B cell (primary cell): ENCODE data around the gene PRR20A. TPM values are rescaled to one million over a fixed set of nuclear protein-coding genes. Genes with fewer than 3 reads are reported as not detected.
"Not testable (repeated sequence)": the region's sequence is repeated elsewhere in the genome, so short reads cannot be mapped to it uniquely, and the experiment has no call there.

ENCODE experiments used
- ATAC-seq: fragments of 200-7000 bp; cut with Tn5 transposase; one replicate; pipeline ENCODE4 v1.10.0; 2021; ENCODE audit warnings: low read depth, mild to moderate bottlenecking, moderate number of reproducible peaks, moderate library complexity
- CTCF ChIA-PET: fragments of 350-600 bp; sonication (Branson Sonifier 250); formaldehyde crosslinking; loops from one replicate; lab custom pipeline; 2021; ENCODE audit warnings: antibody characterized with exemption, inconsistent platforms; lab: Charles Lee
- POLR2A ChIA-PET: fragments of 350-600 bp; sonication (Branson Sonifier 250); formaldehyde crosslinking; loops from one replicate; lab custom pipeline; 2021; ENCODE audit warnings: antibody characterized with exemption; lab: Charles Lee
- DNase-seq: peaks from one replicate; pipeline ENCODE4 v3.0.0; 2013
- H2AFZ ChIP-seq: 2 replicates; pipeline ENCODE4 v1.6.1; 2012; ENCODE audit warnings: mild to moderate bottlenecking, low read depth, low read length; ENCODE audit not compliant: insufficient read depth, poor library complexity, severe bottlenecking
- H3K27ac ChIP-seq, 2 donors: 1 replicate in 1 of 2; 2 replicates in 1 of 2; pipeline ENCODE4 v1.5.1; 2012 to 2013; ENCODE audit warnings: low read length in 2 of 2, mild to moderate bottlenecking in 2 of 2, moderate library complexity in 1 of 2
- H3K27me3 ChIP-seq, 4 experiments: fragments of 200-600 bp in 1 of 4; sonication (generic) in 1 of 4; replicated peaks in 1 of 4; 1 replicate in 2 of 4; 2 replicates in 2 of 4; pipeline versions ENCODE4 v1.6.1 to v1.7.0; 2013 to 2016; ENCODE audit warnings: low read length in 3 of 4, mild to moderate bottlenecking in 2 of 4, mixed read lengths in 1 of 4, moderate library complexity in 1 of 4; ENCODE audit not compliant: insufficient read depth in 4 of 4, control insufficient read depth in 3 of 4; ENCODE audit errors: control extremely low read depth in 1 of 4
- H3K36me3 ChIP-seq, 2 experiments: replicated peaks in 1 of 2; 1 replicate in 1 of 2; 2 replicates in 1 of 2; pipeline versions ENCODE4 v1.6.1 to v1.7.1; 2013; ENCODE audit warnings: low read length in 1 of 2; ENCODE audit not compliant: insufficient read depth in 2 of 2, control insufficient read depth in 1 of 2; ENCODE audit errors: control extremely low read depth in 1 of 2, extremely low read depth in 1 of 2
- H3K4me1 ChIP-seq, 2 donors: fragments of 200-600 bp in 1 of 2; sonication (generic) in 1 of 2; 1 replicate in 1 of 2; 2 replicates in 1 of 2; pipeline versions ENCODE4 v1.5.1 to v1.6.1; 2013 to 2017; ENCODE audit warnings: low read length in 2 of 2; ENCODE audit not compliant: control insufficient read depth in 2 of 2, insufficient read depth in 2 of 2
- H3K4me2 ChIP-seq: replicated peaks from 2 replicates; pipeline ENCODE3; 2012; ENCODE audit warnings: mild to moderate bottlenecking, low read depth, low read length; ENCODE audit not compliant: poor library complexity, severe bottlenecking
- H3K4me3 ChIP-seq, 5 experiments: fragments of 200-600 bp in 1 of 5; sonication (generic) in 1 of 5; 1 replicate in 3 of 5; 2 replicates in 2 of 5; pipeline versions ENCODE4 v1.5.1 to v1.7.0; 2011 to 2016; ENCODE audit warnings: low read length in 4 of 5, mild to moderate bottlenecking in 4 of 5, low read depth in 2 of 5, control low read depth in 1 of 5, moderate library complexity in 1 of 5; ENCODE audit not compliant: insufficient read depth in 1 of 5; ENCODE audit errors: control extremely low read depth in 1 of 5, extremely low read depth in 1 of 5
- H3K79me2 ChIP-seq: fragments of 200-600 bp; sonication (generic); one replicate; pipeline ENCODE4 v1.6.0; 2016; ENCODE audit warnings: low read length; ENCODE audit not compliant: control insufficient read depth, insufficient read depth
- H3K9ac ChIP-seq: fragments of 200-600 bp; sonication (generic); 2 replicates; pipeline ENCODE4 v1.6.1; 2017; ENCODE audit warnings: mild to moderate bottlenecking, low read length, moderate library complexity
- H3K9me3 ChIP-seq, 3 donors: one replicate each; pipeline versions ENCODE4 v1.6.1 to v1.7.1; 2013; ENCODE audit warnings: low read length in 2 of 3; ENCODE audit not compliant: control insufficient read depth in 2 of 3, insufficient read depth in 1 of 3; ENCODE audit errors: control extremely low read depth in 1 of 3
- H4K20me1 ChIP-seq: 2 replicates; pipeline ENCODE4 v1.6.0; 2012; ENCODE audit warnings: mild to moderate bottlenecking, low read length; ENCODE audit not compliant: insufficient read depth, control insufficient read depth, poor library complexity, severe bottlenecking
- H3K27ac Mint-ChIP-seq: one replicate; pipeline ENCODE4 v1.8.0; 2021; ENCODE audit warnings: mixed read lengths
- H3K27me3 Mint-ChIP-seq: one replicate; pipeline ENCODE4 v1.8.0; 2021; ENCODE audit warnings: mixed read lengths
- H3K4me1 Mint-ChIP-seq: one replicate; pipeline ENCODE4 v1.8.0; 2021; ENCODE audit warnings: mixed read lengths
- H3K4me3 Mint-ChIP-seq: one replicate; pipeline ENCODE4 v1.8.0; 2021; ENCODE audit warnings: mixed read lengths
- H3K9me3 Mint-ChIP-seq: one replicate; pipeline ENCODE4 v1.8.0; 2022; ENCODE audit warnings: mixed read lengths; ENCODE audit not compliant: insufficient read depth
- WGBS: methylation state at CpG from one replicate; pipeline ENCODE4 v1.1.5; 2013; ENCODE audit warnings: missing lambda C conversion rate; ENCODE audit not compliant: insufficient coverage; 5-methylcytosine and 5-hydroxymethylcytosine counted together
- intact Hi-C: fragments of 100-400 bp; cut with micrococcal nuclease; formaldehyde crosslinking; loops from one replicate; pipeline ENCODE4 v1.10.0; 2022
- polyA plus RNA-seq: library from polyadenylated mRNA; depleted of rRNA; stranded (reverse); fragments of >200 nt; gene quantifications from 2 replicates; pipeline ENCODE4 v1.2.3, GENCODE V29; 2012
- total RNA-seq, 2 donors: library from RNA; stranded (reverse); fragments of 120-200 nt in 1 of 2; gene quantifications; 1 replicate in 1 of 2; 2 replicates in 1 of 2; pipeline versions ENCODE4 v1.2.3 to v1.2.4, GENCODE V29; 2013 to 2022

PRR20A gene
- total and polyA plus RNA-seq, 2 donors (not counting 1 experiment from before 2014, with no cell fraction given), result not detected

GRCh38 chr13:57148106-57148505, 7.4 kb downstream of the PRR20A start:
- H4K20me1 ChIP-seq, intact Hi-C loops, ATAC-seq, H2AFZ ChIP-seq, H3K4me1 ChIP-seq, H3K27ac ChIP-seq, H3K9me3 ChIP-seq, H3K27me3 Mint-ChIP-seq, H3K27me3 ChIP-seq, CTCF ChIA-PET, H3K9ac ChIP-seq, H3K9me3 Mint-ChIP-seq, POLR2A ChIA-PET, H3K4me1 Mint-ChIP-seq, H3K4me3 Mint-ChIP-seq, H3K36me3 ChIP-seq, H3K4me2 ChIP-seq, H3K79me2 ChIP-seq, H3K4me3 ChIP-seq, H3K27ac Mint-ChIP-seq, DNase-seq: not testable (repeated sequence)
- WGBS, result 94% methylated on average over 4 of the region's 14 CpGs

DNA sequence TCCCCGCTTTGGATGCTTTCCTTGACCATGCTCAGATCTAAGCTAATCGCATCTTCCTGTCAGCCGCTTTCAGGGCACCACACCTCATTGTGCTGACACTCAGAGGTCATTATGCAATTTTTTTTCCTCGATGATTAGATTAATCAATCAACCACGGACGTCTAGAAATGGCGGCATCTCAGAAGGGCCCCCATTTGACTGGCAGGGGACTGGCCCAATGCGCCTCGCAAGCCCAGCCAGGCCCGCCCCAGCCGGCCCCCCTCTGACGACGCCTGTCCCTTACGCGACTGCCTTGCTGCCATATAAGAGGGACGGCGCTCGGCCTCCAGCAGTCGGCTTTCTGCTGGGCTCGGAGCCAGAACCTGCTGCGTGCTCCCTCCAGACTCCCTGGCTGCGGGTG, 13.0 kb downstream of the PRR20A start, which contains the start of gene PRR20C:
PRR20C (plus strand) TSS at position 301 of the 400 bp plus-strand sequence. CDS start 387 bp downstream, outside the sequence.
- H3K4me3 ChIP-seq, DNase-seq, H3K9me3 ChIP-seq, H3K4me1 Mint-ChIP-seq, H3K4me3 Mint-ChIP-seq, H3K79me2 ChIP-seq, H3K4me2 ChIP-seq, H3K27ac Mint-ChIP-seq, H3K9me3 Mint-ChIP-seq, H3K36me3 ChIP-seq, H2AFZ ChIP-seq, H3K27ac ChIP-seq, POLR2A ChIA-PET, H3K4me1 ChIP-seq, H4K20me1 ChIP-seq, intact Hi-C loops, CTCF ChIA-PET, H3K27me3 Mint-ChIP-seq, H3K9ac ChIP-seq, H3K27me3 ChIP-seq, ATAC-seq: not testable (repeated sequence)
- WGBS, result no CpG with 5 or more reads among the region's 22 CpGs

DNA sequence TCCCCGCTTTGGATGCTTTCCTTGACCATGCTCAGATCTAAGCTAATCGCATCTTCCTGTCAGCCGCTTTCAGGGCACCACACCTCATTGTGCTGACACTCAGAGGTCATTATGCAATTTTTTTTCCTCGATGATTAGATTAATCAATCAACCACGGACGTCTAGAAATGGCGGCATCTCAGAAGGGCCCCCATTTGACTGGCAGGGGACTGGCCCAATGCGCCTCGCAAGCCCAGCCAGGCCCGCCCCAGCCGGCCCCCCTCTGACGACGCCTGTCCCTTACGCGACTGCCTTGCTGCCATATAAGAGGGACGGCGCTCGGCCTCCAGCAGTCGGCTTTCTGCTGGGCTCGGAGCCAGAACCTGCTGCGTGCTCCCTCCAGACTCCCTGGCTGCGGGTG, 19.6 kb downstream of the PRR20A start, which contains the start of gene PRR20D:
PRR20D (plus strand) TSS at position 301 of the 400 bp plus-strand sequence. CDS start 387 bp downstream, outside the sequence.
- intact Hi-C loops, H3K9me3 Mint-ChIP-seq, H4K20me1 ChIP-seq, H3K27ac Mint-ChIP-seq, DNase-seq, H3K9ac ChIP-seq, H3K79me2 ChIP-seq, H3K27ac ChIP-seq, POLR2A ChIA-PET, H3K4me2 ChIP-seq, H3K27me3 Mint-ChIP-seq, H3K36me3 ChIP-seq, H3K4me3 Mint-ChIP-seq, CTCF ChIA-PET, H3K4me1 Mint-ChIP-seq, H3K27me3 ChIP-seq, H3K4me1 ChIP-seq, H3K9me3 ChIP-seq, ATAC-seq, H3K4me3 ChIP-seq, H2AFZ ChIP-seq: not testable (repeated sequence)
- no CpG with 5 or more reads among the region's 22 CpGs for WGBS

GRCh38 chr13:57166897-57167296, 26.2 kb downstream of the PRR20A start, which contains the start of gene PRR20E:
PRR20E (plus strand) TSS chr13:57167197; CDS start chr13:57167584, 387 bp downstream.
- H3K36me3 ChIP-seq, H3K27me3 ChIP-seq, POLR2A ChIA-PET, H3K4me3 Mint-ChIP-seq, H2AFZ ChIP-seq, H3K27ac ChIP-seq, H3K4me1 Mint-ChIP-seq, DNase-seq, H3K9me3 Mint-ChIP-seq, H3K4me1 ChIP-seq, H4K20me1 ChIP-seq, H3K79me2 ChIP-seq, H3K9ac ChIP-seq, H3K4me2 ChIP-seq, H3K27me3 Mint-ChIP-seq, H3K27ac Mint-ChIP-seq, CTCF ChIA-PET, H3K4me3 ChIP-seq, ATAC-seq, intact Hi-C loops, H3K9me3 ChIP-seq: not testable (repeated sequence)
- no CpG with 5 or more reads among the region's 22 CpGs for WGBS
